ENCODE results near the gene PKP2. TPM values are rescaled to one million over a fixed set of nuclear protein-coding genes. Genes with fewer than 3 reads are reported as not detected.
A peak's percentile ranks its signal among the peaks of the same experiment; 100 is the strongest.

Gene PKP2
- total and polyA plus RNA-seq, 4 donors: 0.91 to 10.4 (median 3.8) TPM

GRCh38 chr12:32754111-32754510 lies 142.5 kb downstream of the PKP2 start:
- Histone ChIP-seq H3K9me3 (ENCODE audit: control insufficient read depth in 4 of 4, insufficient read depth in 3 of 4, low read length in 3 of 4) (no peaks in the 10 kb centered on the region), H3K27ac (ENCODE audit: low read depth in 1 of 2, low read length in 1 of 2) (peak overlapping the region in 1 of 2 donors; percentile 59), H3K9ac (ENCODE audit: insufficient read depth in 1 of 2, low read length in 2 of 2) (no peak overlapping the region), H3K4me1 (ENCODE audit: control insufficient read depth in 5 of 5, insufficient read depth in 5 of 5, low read length in 5 of 5) (peaks cover 2 to 23% (median 9%) of the 10 kb centered on the region in 5 donors), H3K4me3 (no peak overlapping the region), H3K36me3 (ENCODE audit: control insufficient read depth in 4 of 4, insufficient read depth in 4 of 4, low read length in 4 of 4) (peaks cover 11 to 27% (median 19%) of the 10 kb centered on the region in 4 donors), H3K27me3 (ENCODE audit: control insufficient read depth in 3 of 3, insufficient read depth in 3 of 3, low read length in 2 of 3) (no peaks in the 10 kb centered on the region)
- WGBS, 2 donors: 40 to 45% methylated on average over 2 of the region's 2 CpGs
- ATAC-seq (ENCODE audit: insufficient read depth, low FRiP score): no peak
- DNase-seq: no peak
- TF ChIP-seq CTCF (IDR thresholded peaks at IDR 0.05; ENCODE audit: control extremely low read depth, extremely low read depth): no peak

- peaks cover 2 to 23% (median 9%) of the 10 kb centered on the region in 5 donors for H3K4me1 ChIP-seq (ENCODE audit: control insufficient read depth in 5 of 5, insufficient read depth in 5 of 5, low read length in 5 of 5)
- no peaks in the 10 kb centered on the region for H3K9me3 ChIP-seq (ENCODE audit: control insufficient read depth in 4 of 4, insufficient read depth in 3 of 4, low read length in 3 of 4)
- DNase-seq (no peak), ATAC-seq (ENCODE audit: insufficient read depth, low FRiP score) (no peak)
- 71 to 86% methylated on average over 4 of the region's 4 CpGs for WGBS, 2 donors
- H3K9ac ChIP-seq (ENCODE audit: insufficient read depth in 1 of 2, low read length in 2 of 2): no peak overlapping the region
- H3K27me3 ChIP-seq (ENCODE audit: control insufficient read depth in 3 of 3, insufficient read depth in 3 of 3, low read length in 2 of 3): no peaks in the 10 kb centered on the region
- TF ChIP-seq CTCF (IDR thresholded peaks at IDR 0.05; ENCODE audit: control extremely low read depth, extremely low read depth): no peak
- H3K4me3 ChIP-seq: no peak overlapping the region
- peaks cover 13 to 31% (median 22%) of the 10 kb centered on the region in 4 donors for H3K36me3 ChIP-seq (ENCODE audit: control insufficient read depth in 4 of 4, insufficient read depth in 4 of 4, low read length in 4 of 4)
- no peak overlapping the region for H3K27ac ChIP-seq (ENCODE audit: low read depth in 1 of 2, low read length in 1 of 2)
Observed at GRCh38 chr12:32753605-32754004, 143.0 kb downstream of the PKP2 start.

GRCh38 chr12:32743264-32743663 lies 153.3 kb downstream of the PKP2 start:
- Histone ChIP-seq H3K27me3 (ENCODE audit: control insufficient read depth in 3 of 3, insufficient read depth in 3 of 3, low read length in 2 of 3) (no peaks in the 10 kb centered on the region), H3K9me3 (ENCODE audit: control insufficient read depth in 4 of 4, insufficient read depth in 3 of 4, low read length in 3 of 4) (no peaks in the 10 kb centered on the region), H3K27ac (ENCODE audit: low read depth in 1 of 2, low read length in 1 of 2) (no peak overlapping the region), H3K4me1 (ENCODE audit: control insufficient read depth in 5 of 5, insufficient read depth in 5 of 5, low read length in 5 of 5) (no peaks in the 10 kb centered on the region), H3K4me3 (no peak overlapping the region), H3K36me3 (ENCODE audit: control insufficient read depth in 4 of 4, insufficient read depth in 4 of 4, low read length in 4 of 4) (peaks cover 11 to 31% (median 17%) of the 10 kb centered on the region in 4 donors), H3K9ac (ENCODE audit: insufficient read depth in 1 of 2, low read length in 2 of 2) (no peak overlapping the region)
- no peak for ATAC-seq (ENCODE audit: insufficient read depth, low FRiP score)
- TF ChIP-seq CTCF (IDR thresholded peaks at IDR 0.05; ENCODE audit: control extremely low read depth, extremely low read depth): no peak
- no peak for DNase-seq
- 94 to 96% methylated on average over 2 of the region's 2 CpGs for WGBS, 2 donors

GRCh38 chr12:32742133-32742532 lies 154.4 kb downstream of the PKP2 start:
- Histone ChIP-seq H3K4me3 (no peak overlapping the region), H3K9ac (ENCODE audit: insufficient read depth in 1 of 2, low read length in 2 of 2) (no peak overlapping the region), H3K27me3 (ENCODE audit: control insufficient read depth in 3 of 3, insufficient read depth in 3 of 3, low read length in 2 of 3) (no peaks in the 10 kb centered on the region), H3K4me1 (ENCODE audit: control insufficient read depth in 5 of 5, insufficient read depth in 5 of 5, low read length in 5 of 5) (no peaks in the 10 kb centered on the region), H3K36me3 (ENCODE audit: control insufficient read depth in 4 of 4, insufficient read depth in 4 of 4, low read length in 4 of 4) (peaks cover 10 to 27% (median 16%) of the 10 kb centered on the region in 4 donors), H3K27ac (ENCODE audit: low read depth in 1 of 2, low read length in 1 of 2) (no peak overlapping the region), H3K9me3 (ENCODE audit: control insufficient read depth in 4 of 4, insufficient read depth in 3 of 4, low read length in 3 of 4) (no peaks in the 10 kb centered on the region)
- no peak for ATAC-seq (ENCODE audit: insufficient read depth, low FRiP score)
- 97% methylated on average over 10 of the region's 10 CpGs for WGBS, 2 donors
- no peak for DNase-seq
- TF ChIP-seq CTCF (IDR thresholded peaks at IDR 0.05; ENCODE audit: control extremely low read depth, extremely low read depth): no peak
